ENCODE measurements around the gene METTL23. TPM values are rescaled to one million over a fixed set of nuclear protein-coding genes. Genes with fewer than 3 reads are reported as not detected.

Gene METTL23
- polyA plus RNA-seq, 3 donors: 37.9 to 71.3 (median 56.5) TPM

DNA sequence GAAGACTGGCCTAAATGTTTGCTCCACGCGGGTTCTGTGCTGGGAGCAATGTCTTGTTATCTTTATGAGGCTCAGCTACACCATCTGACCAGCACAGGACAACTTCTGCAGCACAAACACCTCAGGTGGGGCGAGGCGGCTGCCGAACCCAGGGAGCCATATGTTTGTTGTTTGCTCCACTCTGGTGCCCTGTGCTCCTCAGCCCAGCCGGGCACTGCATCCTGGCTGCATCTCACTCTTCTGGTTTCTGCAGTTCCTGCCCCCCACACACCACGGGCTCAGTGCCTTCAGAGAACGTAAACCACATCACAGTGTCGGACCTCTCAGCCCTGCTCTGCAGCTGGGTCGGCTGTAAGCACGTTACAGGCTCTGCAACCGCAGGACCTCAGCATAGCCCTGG is 48.3 kb upstream of the METTL23 start:
- Mint-ChIP-seq H3K27ac (no peak overlapping the region), H3K4me3 (no peak overlapping the region), H3K27me3 (ENCODE audit: low read depth in 3 of 3) (peaks cover 0 to 4% (median 0%) of the 10 kb centered on the region in 3 donors), H3K4me1 (peaks cover 3% of the 10 kb centered on the region), H3K9me3 (peaks cover 0 to 2% (median 0%) of the 10 kb centered on the region in 7 donors), H3K36me3 (no peaks in the 10 kb centered on the region)
- no peak overlapping the region for H3K27ac ChIP-seq (ENCODE audit: low read depth in 1 of 2, low read length in 2 of 2)
- no peak overlapping the region for H3K4me2 ChIP-seq (replicated peaks; ENCODE audit: extremely low read depth, low read length, poor library complexity, severe bottlenecking)
- H3K9ac ChIP-seq (ENCODE audit: insufficient read depth, low read length, poor library complexity, severe bottlenecking): no peak overlapping the region
- H4K20me1 ChIP-seq (ENCODE audit: insufficient read depth, low read length): no peaks in the 10 kb centered on the region
- TF ChIP-seq, protein P1, sequence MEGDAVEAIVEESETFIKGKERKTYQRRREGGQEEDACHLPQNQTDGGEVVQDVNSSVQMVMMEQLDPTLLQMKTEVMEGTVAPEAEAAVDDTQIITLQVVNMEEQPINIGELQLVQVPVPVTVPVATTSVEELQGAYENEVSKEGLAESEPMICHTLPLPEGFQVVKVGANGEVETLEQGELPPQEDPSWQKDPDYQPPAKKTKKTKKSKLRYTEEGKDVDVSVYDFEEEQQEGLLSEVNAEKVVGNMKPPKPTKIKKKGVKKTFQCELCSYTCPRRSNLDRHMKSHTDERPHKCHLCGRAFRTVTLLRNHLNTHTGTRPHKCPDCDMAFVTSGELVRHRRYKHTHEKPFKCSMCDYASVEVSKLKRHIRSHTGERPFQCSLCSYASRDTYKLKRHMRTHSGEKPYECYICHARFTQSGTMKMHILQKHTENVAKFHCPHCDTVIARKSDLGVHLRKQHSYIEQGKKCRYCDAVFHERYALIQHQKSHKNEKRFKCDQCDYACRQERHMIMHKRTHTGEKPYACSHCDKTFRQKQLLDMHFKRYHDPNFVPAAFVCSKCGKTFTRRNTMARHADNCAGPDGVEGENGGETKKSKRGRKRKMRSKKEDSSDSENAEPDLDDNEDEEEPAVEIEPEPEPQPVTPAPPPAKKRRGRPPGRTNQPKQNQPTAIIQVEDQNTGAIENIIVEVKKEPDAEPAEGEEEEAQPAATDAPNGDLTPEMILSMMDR (IDR thresholded peaks at IDR 0.05): no peak
- no peaks in the 10 kb centered on the region for H3K9me3 ChIP-seq (replicated peaks in 1 of 2; ENCODE audit: control insufficient read depth in 1 of 2, insufficient read depth in 1 of 2, low read length in 2 of 2)
- no peaks in the 10 kb centered on the region for H3K4me1 ChIP-seq (ENCODE audit: control insufficient read depth in 1 of 2, insufficient read depth in 2 of 2, low read length in 2 of 2)
- intact Hi-C loops (cut with micrococcal nuclease): loop anchor here in 1 of 2 donors (10.0 kb wide), 1 partner anchor 46 kb away; the partner anchor contains the start of genes JMJD6 and METTL23
- no peaks in the 10 kb centered on the region for H3K36me3 ChIP-seq (replicated peaks in 1 of 2; ENCODE audit: control insufficient read depth in 1 of 2, insufficient read depth in 2 of 2, low read length in 2 of 2)
- no peaks in the 10 kb centered on the region for H3K79me2 ChIP-seq (ENCODE audit: insufficient read depth, low read length)
- no peak overlapping the region for H2AFZ ChIP-seq (ENCODE audit: insufficient read depth, low read depth, low read length, poor library complexity, severe bottlenecking)
- no peak for DNase-seq
- H3K4me3 ChIP-seq (replicated peaks in 1 of 3; ENCODE audit: low read depth in 2 of 3, low read length in 3 of 3): no peak overlapping the region
- WGBS (ENCODE audit: insufficient coverage): 84% methylated on average over 12 of the region's 12 CpGs
- no peaks in the 10 kb centered on the region for H3K27me3 ChIP-seq (ENCODE audit: control insufficient read depth in 2 of 2, insufficient read depth in 2 of 2, low read length in 2 of 2)

DNA sequence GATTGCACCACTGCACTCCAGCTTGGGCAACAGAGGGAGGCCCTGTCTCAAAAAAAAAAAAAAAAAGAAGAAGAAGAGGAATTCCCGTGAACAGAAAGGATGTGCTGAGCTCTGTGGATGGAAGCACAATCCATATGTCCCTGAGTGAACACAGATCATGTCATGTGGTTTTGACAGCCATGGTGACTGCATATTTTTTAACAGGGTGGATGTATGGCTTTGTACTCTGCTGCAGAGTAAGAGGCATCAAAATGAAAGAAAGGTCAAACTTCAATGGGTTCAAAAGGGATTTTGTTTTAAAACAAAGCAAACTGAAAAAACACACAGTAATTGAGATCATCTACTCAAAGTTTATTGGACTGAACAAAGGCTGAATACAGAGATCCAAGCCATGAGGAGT is 47.4 kb upstream of the METTL23 start:
- no peak for DNase-seq
- no peaks in the 10 kb centered on the region for H3K79me2 ChIP-seq (ENCODE audit: insufficient read depth, low read length)
- H3K36me3 ChIP-seq (replicated peaks in 1 of 2; ENCODE audit: control insufficient read depth in 1 of 2, insufficient read depth in 2 of 2, low read length in 2 of 2): no peaks in the 10 kb centered on the region
- no peaks in the 10 kb centered on the region for H4K20me1 ChIP-seq (ENCODE audit: insufficient read depth, low read length)
- H3K9me3 ChIP-seq (replicated peaks in 1 of 2; ENCODE audit: control insufficient read depth in 1 of 2, insufficient read depth in 1 of 2, low read length in 2 of 2): no peaks in the 10 kb centered on the region
- TF ChIP-seq, protein P1 (IDR thresholded peaks at IDR 0.05): no peak
- intact Hi-C loops (cut with micrococcal nuclease): loop anchor here in 1 of 2 donors (10.0 kb wide), 1 partner anchor 46 kb away; the partner anchor contains the start of genes JMJD6 and METTL23
- H3K27me3 ChIP-seq (ENCODE audit: control insufficient read depth in 2 of 2, insufficient read depth in 2 of 2, low read length in 2 of 2): no peaks in the 10 kb centered on the region
- no peak overlapping the region for H3K4me3 Mint-ChIP-seq
- peaks cover 3% of the 10 kb centered on the region for H3K4me1 Mint-ChIP-seq
- peaks cover 0 to 2% (median 0%) of the 10 kb centered on the region in 7 donors for H3K9me3 Mint-ChIP-seq
- H3K27ac ChIP-seq (ENCODE audit: low read depth in 1 of 2, low read length in 2 of 2): no peak overlapping the region
- H3K4me3 ChIP-seq (replicated peaks in 1 of 3; ENCODE audit: low read depth in 2 of 3, low read length in 3 of 3): no peak overlapping the region
- H3K27ac Mint-ChIP-seq: peak overlapping the region in 1 of 7 donors; percentile 6
- H3K4me2 ChIP-seq (replicated peaks; ENCODE audit: extremely low read depth, low read length, poor library complexity, severe bottlenecking): no peak overlapping the region
- no peaks in the 10 kb centered on the region for H3K36me3 Mint-ChIP-seq
- peaks cover 0 to 4% (median 0%) of the 10 kb centered on the region in 3 donors for H3K27me3 Mint-ChIP-seq (ENCODE audit: low read depth in 3 of 3)
- no peaks in the 10 kb centered on the region for H3K4me1 ChIP-seq (ENCODE audit: control insufficient read depth in 1 of 2, insufficient read depth in 2 of 2, low read length in 2 of 2)
- 17% methylated on average over 1 of the region's 1 CpG for WGBS (ENCODE audit: insufficient coverage)
- no peak overlapping the region for H2AFZ ChIP-seq (ENCODE audit: insufficient read depth, low read depth, low read length, poor library complexity, severe bottlenecking)
- H3K9ac ChIP-seq (ENCODE audit: insufficient read depth, low read length, poor library complexity, severe bottlenecking): no peak overlapping the region

All from CD14-positive monocyte (primary cell).